Neutrophil (primary cell): ENCODE data around the gene SHISA5.

Experiments used
- H3K27ac ChIP-seq: fragments of 200-600 bp; sonication (generic); 2 replicates; pipeline ENCODE4 v1.5.1; 2016; ENCODE audit warnings: mild to moderate bottlenecking, moderate library complexity
- H3K27me3 ChIP-seq: fragments of 200-600 bp; sonication (generic); 2 replicates; pipeline ENCODE4 v1.6.0; 2016; ENCODE audit warnings: mild to moderate bottlenecking
- H3K36me3 ChIP-seq: fragments of 200-600 bp; sonication (generic); 2 replicates; pipeline ENCODE4 v1.5.1; 2017
- H3K4me1 ChIP-seq, 2 experiments: fragments of 200-600 bp in 1 of 2; sonication (generic) in 1 of 2; 1 replicate in 1 of 2; 2 replicates in 1 of 2; pipeline versions ENCODE4 v1.5.1 to v1.6.1; 2013 to 2016; ENCODE audit warnings: low read depth in 1 of 2, low read length in 1 of 2, mild to moderate bottlenecking in 1 of 2, moderate library complexity in 1 of 2; ENCODE audit not compliant: control insufficient read depth in 1 of 2, insufficient read depth in 1 of 2
- H3K4me3 ChIP-seq, 2 experiments: fragments of 200-600 bp in 1 of 2; sonication (generic) in 1 of 2; 1 replicate in 1 of 2; 2 replicates in 1 of 2; pipeline ENCODE4 v1.5.1; 2013 to 2016; ENCODE audit warnings: low read depth in 1 of 2, low read length in 1 of 2, mild to moderate bottlenecking in 1 of 2, moderate library complexity in 1 of 2
- H3K9me3 ChIP-seq: fragments of 200-600 bp; sonication (generic); 2 replicates; pipeline ENCODE4 v1.5.1; 2016
- TF ChIP-seq, protein P1 (sequence below): fragments of 200-600 bp; sonication (generic); IDR thresholded peaks from 2 replicates; pipeline ENCODE4 v1.5.1; 2016; ENCODE audit warnings: antibody characterized with exemption

The SHISA5 gene

GRCh38 chr3:48460517-48460902, 43.5 kb downstream of the SHISA5 start:
- Histone ChIP-seq H3K27me3 (no peaks in the 10 kb centered on the region), H3K9me3 (no peaks in the 10 kb centered on the region), H3K36me3 (peaks cover 54% of the 10 kb centered on the region), H3K4me1 (peaks cover 6% of the 10 kb centered on the region in 2 experiments), H3K27ac (no peak overlapping the region), H3K4me3 (no peak overlapping the region)
- TF ChIP-seq, protein P1, sequence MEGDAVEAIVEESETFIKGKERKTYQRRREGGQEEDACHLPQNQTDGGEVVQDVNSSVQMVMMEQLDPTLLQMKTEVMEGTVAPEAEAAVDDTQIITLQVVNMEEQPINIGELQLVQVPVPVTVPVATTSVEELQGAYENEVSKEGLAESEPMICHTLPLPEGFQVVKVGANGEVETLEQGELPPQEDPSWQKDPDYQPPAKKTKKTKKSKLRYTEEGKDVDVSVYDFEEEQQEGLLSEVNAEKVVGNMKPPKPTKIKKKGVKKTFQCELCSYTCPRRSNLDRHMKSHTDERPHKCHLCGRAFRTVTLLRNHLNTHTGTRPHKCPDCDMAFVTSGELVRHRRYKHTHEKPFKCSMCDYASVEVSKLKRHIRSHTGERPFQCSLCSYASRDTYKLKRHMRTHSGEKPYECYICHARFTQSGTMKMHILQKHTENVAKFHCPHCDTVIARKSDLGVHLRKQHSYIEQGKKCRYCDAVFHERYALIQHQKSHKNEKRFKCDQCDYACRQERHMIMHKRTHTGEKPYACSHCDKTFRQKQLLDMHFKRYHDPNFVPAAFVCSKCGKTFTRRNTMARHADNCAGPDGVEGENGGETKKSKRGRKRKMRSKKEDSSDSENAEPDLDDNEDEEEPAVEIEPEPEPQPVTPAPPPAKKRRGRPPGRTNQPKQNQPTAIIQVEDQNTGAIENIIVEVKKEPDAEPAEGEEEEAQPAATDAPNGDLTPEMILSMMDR, result no peak

GRCh38 chr3:48459773-48460516, 44.0 kb downstream of the SHISA5 start:
- Histone ChIP-seq H3K9me3 (no peaks in the 10 kb centered on the region), H3K27ac (no peak overlapping the region), H3K27me3 (no peaks in the 10 kb centered on the region), H3K4me1 (peaks cover under 1% of the 10 kb centered on the region in 2 experiments), H3K4me3 (no peak overlapping the region), H3K36me3 (peaks cover 59% of the 10 kb centered on the region)
- TF ChIP-seq, protein P1, result no peak

GRCh38 chr3:48459331-48459730, 44.6 kb downstream of the SHISA5 start:
- Histone ChIP-seq H3K4me1 (no peaks in the 10 kb centered on the region), H3K27ac (no peak overlapping the region), H3K36me3 (peaks cover 56% of the 10 kb centered on the region), H3K4me3 (no peak overlapping the region), H3K9me3 (no peaks in the 10 kb centered on the region), H3K27me3 (no peaks in the 10 kb centered on the region)
- TF ChIP-seq, protein P1, result no peak

GRCh38 chr3:48456456-48456855, 47.5 kb downstream of the SHISA5 start:
- TF ChIP-seq, protein P1, result no peak
- Histone ChIP-seq H3K9me3 (no peaks in the 10 kb centered on the region), H3K36me3 (peaks cover 78% of the 10 kb centered on the region), H3K27me3 (no peaks in the 10 kb centered on the region), H3K4me1 (no peaks in the 10 kb centered on the region), H3K27ac (no peak overlapping the region), H3K4me3 (no peak overlapping the region)

DNA sequence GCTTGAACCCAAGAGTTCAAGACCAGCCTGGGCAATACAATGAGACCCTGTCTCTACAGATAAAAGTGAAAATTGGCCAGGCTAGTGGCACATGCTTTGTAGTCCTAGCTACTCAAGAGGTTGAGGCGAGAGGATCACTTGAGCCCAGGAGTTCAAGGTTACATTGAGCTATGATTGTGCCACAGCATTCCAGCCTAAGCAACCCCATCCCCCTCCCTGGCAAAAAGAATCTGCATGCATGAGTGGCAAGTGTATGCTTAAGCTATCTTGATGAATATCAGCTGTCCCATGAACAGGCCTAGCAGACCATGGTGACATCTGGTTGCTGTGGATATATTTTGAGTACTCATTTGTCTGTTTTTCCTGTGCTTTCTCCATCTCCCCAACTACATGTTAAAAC, 52.7 kb downstream of the SHISA5 start:
- H3K27me3 ChIP-seq, result no peaks in the 10 kb centered on the region
- TF ChIP-seq, protein P1, result no peak
- no peak overlapping the region for H3K4me3 ChIP-seq
- H3K27ac ChIP-seq, result no peak overlapping the region
- no peaks in the 10 kb centered on the region for H3K9me3 ChIP-seq
- H3K36me3 ChIP-seq, result peaks cover 45% of the 10 kb centered on the region
- H3K4me1 ChIP-seq, result peaks cover 14 to 15% of the 10 kb centered on the region in 2 experiments
